Smooth muscle cell (in vitro differentiated cells): ENCODE measurements around the gene PEDS1. TPM values are rescaled to one million over a fixed set of nuclear protein-coding genes. Genes with fewer than 3 reads are reported as not detected.

ENCODE experiments used
- DNase-seq: peaks from one replicate; lab custom pipeline; 2025; ENCODE audit not compliant: unreplicated experiment; lab: John Stamatoyannopoulos, UW
- H2AFZ ChIP-seq: fragments of 200-600 bp; sonication (generic); 2 replicates; pipeline ENCODE4 v1.6.0; 2016; ENCODE audit warnings: antibody characterized with exemption, low read depth, mild to moderate bottlenecking
- H3F3A ChIP-seq: fragments of 200-600 bp; sonication (generic); 2 replicates; pipeline ENCODE4 v1.6.0; 2017; ENCODE audit warnings: antibody characterized with exemption, low read depth
- H3K27ac ChIP-seq: fragments of 200-600 bp; sonication (generic); 2 replicates; pipeline ENCODE4 v1.5.1; 2016; ENCODE audit warnings: low read depth, mild to moderate bottlenecking
- H3K27me3 ChIP-seq: fragments of 200-600 bp; sonication (generic); 2 replicates; pipeline ENCODE4 v1.6.1; 2016; ENCODE audit warnings: low read depth, mild to moderate bottlenecking
- H3K36me3 ChIP-seq: fragments of 200-600 bp; sonication (generic); 2 replicates; pipeline ENCODE4 v1.5.1; 2016; ENCODE audit warnings: low read depth
- H3K4me1 ChIP-seq: fragments of 200-600 bp; sonication (generic); 2 replicates; pipeline ENCODE4 v1.5.1; 2016; ENCODE audit warnings: low read depth
- H3K4me2 ChIP-seq: fragments of 200-600 bp; sonication (generic); 2 replicates; pipeline ENCODE4 v1.6.0; 2016; ENCODE audit warnings: mild to moderate bottlenecking
- H3K4me3 ChIP-seq: fragments of 200-600 bp; sonication (generic); 2 replicates; pipeline ENCODE4 v1.5.1; 2016; ENCODE audit warnings: mild to moderate bottlenecking
- H3K79me2 ChIP-seq: fragments of 200-600 bp; sonication (generic); 2 replicates; pipeline ENCODE4 v1.6.0; 2016; ENCODE audit warnings: low read depth, mild to moderate bottlenecking
- H3K9ac ChIP-seq: fragments of 200-600 bp; sonication (generic); 2 replicates; pipeline ENCODE4 v1.6.0; 2016; ENCODE audit warnings: low read depth
- H3K9me3 ChIP-seq: fragments of 200-600 bp; sonication (generic); replicated peaks from 2 replicates; pipeline ENCODE4 v1.5.1; 2016; ENCODE audit warnings: low read depth
- H4K20me1 ChIP-seq: fragments of 200-600 bp; sonication (generic); 2 replicates; pipeline ENCODE4 v1.6.0; 2016; ENCODE audit warnings: low read depth
- CTCF ChIP-seq: fragments of 200-600 bp; sonication (generic); IDR thresholded peaks from 2 replicates; pipeline ENCODE4 v1.5.1; 2017; ENCODE audit warnings: borderline replicate concordance, mild to moderate bottlenecking, antibody characterized with exemption; ENCODE audit not compliant: insufficient read depth, poor library complexity, severe bottlenecking
- WGBS: methylation state at CpG from one replicate; pipeline ENCODE4 v1.1.7; 2016; ENCODE audit warnings: low lambda C conversion rate; 5-methylcytosine and 5-hydroxymethylcytosine counted together
- polyA plus RNA-seq: library from polyadenylated mRNA; unstranded; fragments of >200 nt; fragmentation: Nextera tagmentation; extraction: Ambion mirVana; gene quantifications from 2 replicates; pipeline ENCODE4 v1.2.1, GENCODE V29; 2016
- total RNA-seq: library from RNA; depleted of rRNA; stranded (reverse); fragments of >200 nt; gene quantifications from 2 replicates; pipeline ENCODE4 v1.2.3, GENCODE V29; 2014

PEDS1 gene
- total and polyA plus RNA-seq, 2 experiments from 2014 or later: 45.8 to 47.4 TPM

GRCh38 chr20:50124496-50124895, 29.0 kb downstream of the PEDS1 start:
- no peak for TF ChIP-seq CTCF
- Histone ChIP-seq H3K4me2 (no peak overlapping the region), H3F3A (peaks cover 4% of the 10 kb centered on the region), H3K27me3 (no peaks in the 10 kb centered on the region), H3K27ac (no peak overlapping the region), H3K9me3 (no peaks in the 10 kb centered on the region), H4K20me1 (peaks cover 10% of the 10 kb centered on the region), H3K79me2 (no peaks in the 10 kb centered on the region), H3K4me1 (no peaks in the 10 kb centered on the region), H3K9ac (no peak overlapping the region), H3K4me3 (no peak overlapping the region), H3K36me3 (no peaks in the 10 kb centered on the region), H2AFZ (no peak overlapping the region)
- WGBS: 95% methylated on average over 8 of the region's 9 CpGs
- DNase-seq: no peak

- H3K9ac ChIP-seq: no peak overlapping the region
- H3K27me3 ChIP-seq: no peaks in the 10 kb centered on the region
- no peaks in the 10 kb centered on the region for H4K20me1 ChIP-seq
- H3K9me3 ChIP-seq: no peaks in the 10 kb centered on the region
- H3K4me3 ChIP-seq: no peak overlapping the region
- H3F3A ChIP-seq: peaks cover 4% of the 10 kb centered on the region
- H2AFZ ChIP-seq: no peak overlapping the region
- no peak overlapping the region for H3K27ac ChIP-seq
- no peaks in the 10 kb centered on the region for H3K4me1 ChIP-seq
- no peak overlapping the region for H3K4me2 ChIP-seq
- no peak for DNase-seq
- H3K36me3 ChIP-seq: no peaks in the 10 kb centered on the region
- 96% methylated on average over 7 of the region's 7 CpGs for whole genome bisulfite sequencing
- no peak for TF ChIP-seq CTCF
- H3K79me2 ChIP-seq: no peaks in the 10 kb centered on the region
Observed at GRCh38 chr20:50123418-50123817, 30.1 kb downstream of the PEDS1 start.

GRCh38 chr20:50122763-50123162, 30.8 kb downstream of the PEDS1 start:
- H3K79me2 ChIP-seq: no peaks in the 10 kb centered on the region
- H3K9ac ChIP-seq: no peak overlapping the region
- no peak overlapping the region for H3K4me3 ChIP-seq
- H2AFZ ChIP-seq: no peak overlapping the region
- no peak for DNase-seq
- H3K36me3 ChIP-seq: no peaks in the 10 kb centered on the region
- 93% methylated on average over 4 of the region's 4 CpGs for WGBS
- no peaks in the 10 kb centered on the region for H4K20me1 ChIP-seq
- peaks cover 4% of the 10 kb centered on the region for H3F3A ChIP-seq
- no peaks in the 10 kb centered on the region for H3K4me1 ChIP-seq
- TF ChIP-seq CTCF: no peak
- H3K4me2 ChIP-seq: no peak overlapping the region
- H3K27ac ChIP-seq: no peak overlapping the region
- H3K9me3 ChIP-seq: no peaks in the 10 kb centered on the region
- no peaks in the 10 kb centered on the region for H3K27me3 ChIP-seq

- Histone ChIP-seq H3K27ac (no peak overlapping the region), H3K4me3 (no peak overlapping the region), H3K9ac (no peak overlapping the region), H3K9me3 (no peaks in the 10 kb centered on the region), H4K20me1 (no peaks in the 10 kb centered on the region), H3K79me2 (no peaks in the 10 kb centered on the region), H3K4me1 (no peaks in the 10 kb centered on the region), H3K36me3 (no peaks in the 10 kb centered on the region), H3F3A (peaks cover 11% of the 10 kb centered on the region), H3K4me2 (no peak overlapping the region), H2AFZ (no peak overlapping the region), H3K27me3 (no peaks in the 10 kb centered on the region)
- no peak for DNase-seq
- no peak for TF ChIP-seq CTCF
- 84% methylated on average over 4 of the region's 4 CpGs for WGBS
Observed at GRCh38 chr20:50121858-50122271, 31.7 kb downstream of the PEDS1 start.
